HCT116 (cell line): Measurements from ENCODE around the gene PRAME. TPM values are rescaled to one million over a fixed set of nuclear protein-coding genes. Genes with fewer than 3 reads are reported as not detected.

Source experiments
- ATAC-seq: fragments of 200-7000 bp; cut with Tn5 transposase; 2 replicates; pipeline ENCODE4 v1.9.1; 2020; ENCODE audit warnings: mild to moderate bottlenecking, moderate library complexity
- BruUV-seq: library from RNA; stranded (reverse); fragments of 400-500 nt; replicated peaks from 2 replicates; lab custom pipeline; 2021; lab: Mats Ljungman, UMichigan
- CTCF ChIA-PET: fragments of 300-600 bp; sonication (Branson Sonifier 250); formaldehyde crosslinking; loops from one replicate; lab custom pipeline; 2021; ENCODE audit warnings: antibody characterized with exemption; lab: Charles Lee
- POLR2A ChIA-PET: fragments of 300-600, 350-600 bp; sonication (Branson Sonifier 250); formaldehyde crosslinking; loops from one replicate; lab custom pipeline; 2021; ENCODE audit warnings: antibody characterized with exemption; lab: Charles Lee
- RAD21 ChIA-PET, 2 experiments: fragments of 300-600 bp; sonication (Branson Sonifier 250); formaldehyde crosslinking; loops; one replicate each; lab custom pipeline; 2023; ENCODE audit warnings: low total read pairs in 2 of 2; ENCODE audit not compliant: uncharacterized antibody in 2 of 2, unreplicated experiment in 2 of 2, low non-redundant PET in 1 of 2; lab: Charles Lee
- DNase-seq: peaks from one replicate; pipeline ENCODE4 v3.0.0-alpha.2; 2010; ENCODE audit warnings: low read depth, low spot score
- H2AFZ ChIP-seq: fragments of 200-600 bp; shearing (Covaris generic), sonication (generic); 2 replicates; pipeline ENCODE4 v1.6.1; 2017; ENCODE audit warnings: low read depth, mixed run types, mixed read lengths, antibody characterized with exemption, low read length; ENCODE audit not compliant: poor library complexity, severe bottlenecking
- H3K27ac ChIP-seq: 2 replicates; pipeline ENCODE4 v1.5.1; 2012; ENCODE audit warnings: low read depth, low read length
- H3K27me3 ChIP-seq: fragments of 200-600 bp; sonication (generic); 2 replicates; pipeline ENCODE4 v1.6.1; 2016; ENCODE audit warnings: mixed run types, low read length, mixed read lengths; ENCODE audit not compliant: insufficient read depth
- H3K36me3 ChIP-seq, 2 experiments: fragments of 200-500 bp in 1 of 2; fragments of 200-600 bp in 1 of 2; sonication (Bioruptor generic) in 1 of 2; sonication (generic) in 1 of 2; 2 replicates each; pipeline versions ENCODE4 v1.5.1 to v1.6.1; 2014 to 2016; ENCODE audit warnings: low read length in 2 of 2, inconsistent platforms in 1 of 2, mixed read lengths in 1 of 2, mixed run types in 1 of 2; ENCODE audit not compliant: insufficient read depth in 2 of 2, control insufficient read depth in 1 of 2
- H3K4me1 ChIP-seq, 2 experiments: fragments of 200-600 bp in 1 of 2; sonication (generic) in 1 of 2; 2 replicates each; pipeline versions ENCODE4 v1.5.1 to v1.6.1; 2012 to 2017; ENCODE audit warnings: low read length in 2 of 2, inconsistent platforms in 1 of 2, mild to moderate bottlenecking in 1 of 2, mixed read lengths in 1 of 2, mixed run types in 1 of 2, moderate library complexity in 1 of 2; ENCODE audit not compliant: insufficient read depth in 2 of 2, control insufficient read depth in 1 of 2
- H3K4me2 ChIP-seq: fragments of 200-600 bp; sonication (generic); 2 replicates; pipeline ENCODE4 v1.6.1; 2017; ENCODE audit warnings: mixed run types, low read length, mixed read lengths
- H3K4me3 ChIP-seq, 2 experiments: fragments of 200-600 bp in 1 of 2; sonication (generic) in 1 of 2; replicated peaks in 1 of 2; 2 replicates each; pipeline ENCODE4 v1.5.1; 2011 to 2016; ENCODE audit warnings: low read length in 2 of 2, control low read depth in 1 of 2, low read depth in 1 of 2, mild to moderate bottlenecking in 1 of 2, mixed read lengths in 1 of 2, mixed run types in 1 of 2
- H3K79me2 ChIP-seq: fragments of 200-600 bp; sonication (generic); 2 replicates; pipeline ENCODE4 v1.6.1; 2017; ENCODE audit warnings: mild to moderate bottlenecking, mixed run types, low read length, moderate library complexity, mixed read lengths; ENCODE audit not compliant: insufficient read depth
- H3K9ac ChIP-seq: fragments of 200-600 bp; sonication (generic); 2 replicates; pipeline ENCODE4 v1.6.1; 2016; ENCODE audit warnings: low read length, mixed read lengths
- H3K9me2 ChIP-seq: fragments of 200-600 bp; sonication (generic), shearing (Covaris generic); 2 replicates; pipeline ENCODE4 v1.6.1; 2017; ENCODE audit warnings: mixed run types, mild to moderate bottlenecking, moderate library complexity; ENCODE audit not compliant: insufficient read depth
- H3K9me3 ChIP-seq, 2 experiments: fragments of 200-500 bp in 1 of 2; fragments of 200-600 bp in 1 of 2; sonication (Bioruptor generic) in 1 of 2; sonication (generic) in 1 of 2; 2 replicates each; pipeline ENCODE4 v1.6.1; 2014 to 2017; ENCODE audit warnings: low read length in 2 of 2, mixed read lengths in 2 of 2, inconsistent platforms in 1 of 2, low read depth in 1 of 2, mild to moderate bottlenecking in 1 of 2, mixed run types in 1 of 2, moderate library complexity in 1 of 2; ENCODE audit not compliant: control insufficient read depth in 1 of 2, insufficient read depth in 1 of 2
- H4K20me1 ChIP-seq: fragments of 200-600 bp; sonication (generic), shearing (Covaris generic); 2 replicates; pipeline ENCODE4 v1.6.1; 2017; ENCODE audit warnings: mixed run types, mild to moderate bottlenecking, moderate library complexity; ENCODE audit not compliant: insufficient read depth
- ATF3 ChIP-seq: IDR thresholded peaks from 2 replicates; pipeline ENCODE4 v1.6.1; 2012
- CBX3 ChIP-seq: IDR thresholded peaks from 2 replicates; pipeline ENCODE4 v1.6.1; 2012; ENCODE audit warnings: low read depth
- CEBPB ChIP-seq: IDR thresholded peaks from 2 replicates; pipeline ENCODE4 v1.6.1; 2012; ENCODE audit warnings: low read depth
- CTCF ChIP-seq, 3 experiments: fragments of 200-600 bp in 1 of 3; sonication (generic) in 1 of 3; IDR thresholded peaks in 2 of 3; conservative IDR thresholded peaks in 1 of 3; 2 replicates each; pipeline ENCODE4 v1.5.1; 2012 to 2017; ENCODE audit warnings: low read depth in 2 of 3, low read length in 2 of 3, antibody characterized with exemption in 1 of 3, borderline replicate concordance in 1 of 3, control low read depth in 1 of 3, mild to moderate bottlenecking in 1 of 3, mixed read lengths in 1 of 3, mixed run types in 1 of 3, moderate library complexity in 1 of 3; ENCODE audit not compliant: insufficient read depth in 1 of 3
- ELF1 ChIP-seq: IDR thresholded peaks from 2 replicates; pipeline ENCODE4 v1.6.1; 2012; ENCODE audit warnings: low read depth, borderline replicate concordance
- EZH2 ChIP-seq: fragments of 200-600 bp; sonication (generic); IDR thresholded peaks from 2 replicates; pipeline ENCODE4 v1.6.1; 2017; ENCODE audit warnings: antibody characterized with exemption, mixed run types
- EZH2phosphoT487 ChIP-seq: fragments of 200-600 bp; IDR thresholded peaks from 2 replicates; pipeline ENCODE4 v1.6.1; 2018; ENCODE audit warnings: antibody characterized with exemption, borderline replicate concordance
- MAX ChIP-seq: IDR thresholded peaks from 2 replicates; pipeline ENCODE4 v1.6.1; 2012
- POLR2A ChIP-seq: IDR thresholded peaks from 2 replicates; pipeline ENCODE4 v1.7.0; 2011; ENCODE audit warnings: borderline replicate concordance; ENCODE audit not compliant: insufficient read depth, insufficient read length; ENCODE audit errors: extremely low read depth
- POLR2AphosphoS5 ChIP-seq: IDR thresholded peaks from 2 replicates; pipeline ENCODE4 v1.6.1; 2011; ENCODE audit warnings: mild to moderate bottlenecking, low read depth, low read length, moderate library complexity
- REST ChIP-seq: IDR thresholded peaks from 2 replicates; pipeline ENCODE4 v1.6.1; 2012; ENCODE audit warnings: low read depth
- SRF ChIP-seq: IDR thresholded peaks from 2 replicates; pipeline ENCODE4 v1.6.1; 2012; ENCODE audit warnings: low read depth
- TCF7L2 ChIP-seq: IDR thresholded peaks from 2 replicates; pipeline ENCODE4 v1.7.0; 2011; ENCODE audit warnings: borderline replicate concordance, inconsistent platforms; ENCODE audit not compliant: insufficient read depth, insufficient read length; ENCODE audit errors: extremely low read depth
- YY1 ChIP-seq: IDR thresholded peaks from 2 replicates; pipeline ENCODE4 v1.6.1; 2011; ENCODE audit warnings: low read length, low read depth, moderate library complexity, mild to moderate bottlenecking; ENCODE audit not compliant: insufficient replicate concordance; ENCODE audit errors: extremely low read depth
- ZBTB33 ChIP-seq: IDR thresholded peaks from 2 replicates; pipeline ENCODE4 v1.6.1; 2011; ENCODE audit warnings: mild to moderate bottlenecking, low read length, moderate library complexity; ENCODE audit not compliant: insufficient replicate concordance; ENCODE audit errors: extremely low read depth
- intact Hi-C: fragments of 100-400 bp; cut with micrococcal nuclease; formaldehyde crosslinking; loops from 2 replicates; pipeline ENCODE4 v1.10.0; 2022
- total RNA-seq: library from RNA; stranded (reverse); gene quantifications from one replicate; pipeline ENCODE4 v1.2.1, GENCODE V29; 2021; ENCODE audit not compliant: unreplicated experiment

PRAME gene
- total RNA-seq, 1 experiment from 2014 or later: 28.4 TPM

GRCh38 chr22:22595001-22595835 lies 36.2 kb upstream of the PRAME start:
- no peaks in the 10 kb centered on the region for H3K79me2 ChIP-seq
- no peak overlapping the region for H3K9ac ChIP-seq
- ChIA-PET CTCF (no interaction called here), RAD21 (no interaction called here), POLR2A (no interaction called here)
- no peak for TF ChIP-seq REST
- no peak for TF ChIP-seq ATF3
- TF ChIP-seq POLR2AphosphoS5: no peak
- TF ChIP-seq YY1: no peak
- no peak for TF ChIP-seq EZH2phosphoT487
- TF ChIP-seq ZBTB33: no peak
- no peak for TF ChIP-seq MAX
- TF ChIP-seq EZH2: no peak
- no peak for TF ChIP-seq CTCF (IDR thresholded peaks at IDR 0.05 in 2 of 3, conservative IDR thresholded peaks at IDR 0.05 in 1 of 3; ENCODE audit: borderline replicate concordance in 1 of 3, insufficient read depth in 1 of 3, low read depth in 2 of 3, low read length in 2 of 3)
- TF ChIP-seq ELF1: no peak
- TF ChIP-seq CEBPB: no peak
- TF ChIP-seq POLR2A: no peak
- TF ChIP-seq CBX3: no peak
- TF ChIP-seq TCF7L2: no peak
- TF ChIP-seq SRF: no peak
- H3K9me3 ChIP-seq: no peaks in the 10 kb centered on the region
- H3K4me2 ChIP-seq: no peak overlapping the region
- no peak for DNase-seq
- peaks cover 0 to 3% of the 10 kb centered on the region in 2 experiments; a peak in 1 of 4 replicates for H3K4me1 ChIP-seq
- no TSS peak for BruUV-seq
- no peak overlapping the region for H2AFZ ChIP-seq
- no peaks in the 10 kb centered on the region for H3K27me3 ChIP-seq
- H3K9me2 ChIP-seq: no peaks in the 10 kb centered on the region
- no peaks in the 10 kb centered on the region for H4K20me1 ChIP-seq
- H3K36me3 ChIP-seq: no peaks in the 10 kb centered on the region
- intact Hi-C loops: no loop called here
- no peak overlapping the region for H3K27ac ChIP-seq
- no peak overlapping the region for H3K4me3 ChIP-seq
- no peak for ATAC-seq
